ENCODE data around the gene CFAP97. TPM values are rescaled to one million over a fixed set of nuclear protein-coding genes. Genes with fewer than 3 reads are reported as not detected.

CFAP97 gene
- total and polyA plus RNA-seq, 9 of the 15 experiments (the other 6 are each of a cell fraction or from before 2014, with no cell fraction given), result 17.3 to 57.8 (median 44.4) TPM

- TF ChIP-seq SFPQ (IDR thresholded peaks at IDR 0.05; ENCODE audit: low read depth, low read length), result no peak
- TF ChIP-seq MAFK (IDR thresholded peaks at IDR 0.05; ENCODE audit: low read length), result no peak
- TF ChIP-seq ZNF174 (CRISPR knock-in tag; IDR thresholded peaks at IDR 0.05), result no peak
- no peak for TF ChIP-seq ZBED1 (IDR thresholded peaks at IDR 0.05)
- TF ChIP-seq CSDE1 (IDR thresholded peaks at IDR 0.05), result no peak
- TF ChIP-seq SAFB (IDR thresholded peaks at IDR 0.05; ENCODE audit: borderline replicate concordance, low read depth, low read length), result peak; percentile 83
- no peak for TF ChIP-seq U2AF2 (optimal IDR thresholded peaks at IDR 0.05; ENCODE audit: low read depth, low read length)
- TF ChIP-seq STAT6 (CRISPR knock-in tag; IDR thresholded peaks at IDR 0.05), result peak; percentile 93; the same call in 1 of the 2 replicates
- TF ChIP-seq ADNP (tag; IDR thresholded peaks at IDR 0.05), result no peak
- no peak for TF ChIP-seq ZBTB1 (CRISPR knock-in tag; IDR thresholded peaks at IDR 0.05; ENCODE audit: borderline replicate concordance, low read depth)
- TF ChIP-seq GMEB1 (CRISPR knock-in tag; IDR thresholded peaks at IDR 0.05), result peak; percentile 75
- TF ChIP-seq TAF1 (IDR thresholded peaks at IDR 0.05; ENCODE audit: control insufficient read depth, extremely low read depth, insufficient read depth, low read length, severe bottlenecking), result peak; percentile 83
- 0 out of 3 replicates have a peak, but pooled peaks of 1 of the 2 experiments have one; percentile 15 for TF ChIP-seq CBX3 (IDR thresholded peaks at IDR 0.05; ENCODE audit: borderline replicate concordance in 1 of 2, low read length in 2 of 2)
- TF ChIP-seq THRA (IDR thresholded peaks at IDR 0.05), result no peak
- TF ChIP-seq BCOR (IDR thresholded peaks at IDR 0.05), result no peak
- no peak for TF ChIP-seq PATZ1 (CRISPR knock-in tag; IDR thresholded peaks at IDR 0.05; ENCODE audit: borderline replicate concordance)
These were observed 60.7 kb downstream of the CFAP97 start, which contains the start of gene SLC25A4 (continued) for GRCh38 chr4:185142912-185143600.
